SU-DHL-6 (cell line): ENCODE results near the gene KANSL3.
"Not testable (repeated sequence)": the region's sequence is repeated elsewhere in the genome, so short reads cannot be mapped to it uniquely, and the experiment has no call there.

ENCODE experiments used
- H2AFZ ChIP-seq: fragments of 200-600 bp; sonication (generic); 2 replicates; pipeline ENCODE4 v1.6.1; 2014; ENCODE audit warnings: low read depth, mild to moderate bottlenecking, moderate library complexity, mixed read lengths, antibody characterized with exemption, low read length; ENCODE audit not compliant: severe bottlenecking
- H3F3A ChIP-seq: fragments of 200-600 bp; shearing (Covaris generic); 2 replicates; pipeline ENCODE4 v1.6.0; 2016; ENCODE audit warnings: antibody characterized with exemption, mild to moderate bottlenecking; ENCODE audit not compliant: insufficient read depth
- H3K27ac ChIP-seq: fragments of 200-600 bp; sonication (generic); 2 replicates; pipeline ENCODE4 v1.5.1; 2016; ENCODE audit warnings: low read depth, mild to moderate bottlenecking, low read length, moderate library complexity, mixed read lengths
- H3K27me3 ChIP-seq: fragments of 200-600 bp; sonication (generic), shearing (Covaris generic); 2 replicates; pipeline ENCODE4 v1.6.0; 2014; ENCODE audit warnings: mild to moderate bottlenecking, low read length
- H3K36me3 ChIP-seq: fragments of 200-600 bp; sonication (generic); 2 replicates; pipeline ENCODE4 v1.6.1; 2014; ENCODE audit warnings: mild to moderate bottlenecking, low read length, mixed read lengths
- H3K4me2 ChIP-seq: fragments of 300-600, 200-600 bp; shearing (Covaris generic), sonication (generic); 2 replicates; pipeline ENCODE4 v1.6.0; 2014; ENCODE audit warnings: low read length, low read depth, mild to moderate bottlenecking; ENCODE audit not compliant: poor library complexity, severe bottlenecking
- H3K4me3 ChIP-seq: fragments of 200-600 bp; sonication (generic); 2 replicates; pipeline ENCODE4 v1.5.1; 2014; ENCODE audit warnings: antibody characterized with exemption, low read length, mild to moderate bottlenecking, mixed read lengths; ENCODE audit not compliant: insufficient read depth, poor library complexity, severe bottlenecking
- H3K79me2 ChIP-seq: fragments of 200-600 bp; sonication (generic); 2 replicates; pipeline ENCODE4 v1.6.1; 2014; ENCODE audit warnings: mild to moderate bottlenecking, low read length, moderate library complexity; ENCODE audit not compliant: insufficient read depth
- H3K9ac ChIP-seq: fragments of 200-600 bp; sonication (generic); 2 replicates; pipeline ENCODE4 v1.7.0; 2014; ENCODE audit warnings: mild to moderate bottlenecking, low read length
- H3K9me2 ChIP-seq: fragments of 200-600 bp; sonication (generic); replicated peaks from 2 replicates; pipeline ENCODE4 v1.6.1; 2014; ENCODE audit warnings: low read length; ENCODE audit not compliant: insufficient read depth
- H3K9me3 ChIP-seq: fragments of 200-600 bp; sonication (generic); 2 replicates; pipeline ENCODE4 v1.6.1; 2014; ENCODE audit warnings: low read length, mixed read lengths; ENCODE audit not compliant: insufficient read depth
- H4K20me1 ChIP-seq: fragments of 200-600 bp; sonication (generic); 2 replicates; pipeline ENCODE4 v1.6.1; 2014; ENCODE audit warnings: low read depth, mild to moderate bottlenecking, antibody characterized with exemption, low read length, moderate library complexity, mixed read lengths
- CTCF ChIP-seq: fragments of 200-600 bp; sonication (generic); IDR thresholded peaks from one replicate; pipeline ENCODE4 v1.5.1; 2017; ENCODE audit warnings: antibody characterized with exemption, mild to moderate bottlenecking, low read length, moderate library complexity; ENCODE audit not compliant: insufficient read depth, poor library complexity, severe bottlenecking
- EZH2phosphoT487 ChIP-seq: fragments of 200-600 bp; sonication (generic), shearing (Covaris generic); conservative IDR thresholded peaks from 2 replicates; pipeline ENCODE4 v1.6.1; 2018; ENCODE audit warnings: mild to moderate bottlenecking, antibody characterized with exemption, low read length, moderate library complexity, mixed read lengths

KANSL3 gene

GRCh38 chr2:96656540-96656939 lies 18.4 kb upstream of the KANSL3 start:
- Histone ChIP-seq H3K36me3 (no peaks in the 10 kb centered on the region), H4K20me1 (no peaks in the 10 kb centered on the region), H3K4me3 (no peak overlapping the region), H2AFZ (no peak overlapping the region), H3K9me3 (no peaks in the 10 kb centered on the region), H3K4me2 (no peak overlapping the region), H3K79me2 (no peaks in the 10 kb centered on the region), H3F3A (no peaks in the 10 kb centered on the region), H3K9me2 (no peaks in the 10 kb centered on the region), H3K9ac (no peak overlapping the region), H3K27ac (no peak overlapping the region), H3K27me3 (no peaks in the 10 kb centered on the region)
- no peak for TF ChIP-seq EZH2phosphoT487
- no peak for TF ChIP-seq CTCF

- Histone ChIP-seq H3K27me3 (no peaks in the 10 kb centered on the region), H4K20me1 (no peaks in the 10 kb centered on the region), H3K27ac (no peak overlapping the region), H3K9me3 (no peaks in the 10 kb centered on the region), H3K36me3 (no peaks in the 10 kb centered on the region), H2AFZ (no peak overlapping the region), H3F3A (no peaks in the 10 kb centered on the region), H3K4me3 (no peak overlapping the region), H3K79me2 (no peaks in the 10 kb centered on the region), H3K9ac (no peak overlapping the region), H3K4me2 (no peak overlapping the region), H3K9me2 (no peaks in the 10 kb centered on the region)
- TF ChIP-seq CTCF (no peak), EZH2phosphoT487 (no peak)
Observed at GRCh38 chr2:96655526-96655925, 17.4 kb upstream of the KANSL3 start.

GRCh38 chr2:96654791-96655190 lies 16.7 kb upstream of the KANSL3 start:
- not testable (repeated sequence) for H3K9ac ChIP-seq, H3K27me3 ChIP-seq, H3K79me2 ChIP-seq, H2AFZ ChIP-seq, H3K9me3 ChIP-seq, H3K4me3 ChIP-seq, H3K9me2 ChIP-seq, H3F3A ChIP-seq, H3K4me2 ChIP-seq, H3K27ac ChIP-seq, H4K20me1 ChIP-seq, H3K36me3 ChIP-seq

GRCh38 chr2:96651793-96652192 lies 13.7 kb upstream of the KANSL3 start:
- Histone ChIP-seq H3F3A (no peaks in the 10 kb centered on the region), H4K20me1 (no peaks in the 10 kb centered on the region), H3K27ac (no peak overlapping the region), H2AFZ (no peak overlapping the region), H3K4me3 (no peak overlapping the region), H3K9ac (no peak overlapping the region), H3K9me2 (no peaks in the 10 kb centered on the region), H3K9me3 (no peaks in the 10 kb centered on the region), H3K36me3 (no peaks in the 10 kb centered on the region), H3K27me3 (no peaks in the 10 kb centered on the region), H3K4me2 (no peak overlapping the region), H3K79me2 (no peaks in the 10 kb centered on the region)
- no peak for TF ChIP-seq CTCF
